Astrocyte (in vitro differentiated cells and primary cell): ENCODE measurements around the gene DENND5B. TPM values are rescaled to one million over a fixed set of nuclear protein-coding genes. Genes with fewer than 3 reads are reported as not detected.

Experiments used
- DNase-seq: peaks from one replicate; pipeline ENCODE4 v3.0.0-alpha.2; 2010; ENCODE audit warnings: low read depth
- FAIRE-seq: peaks from 2 replicates; lab custom pipeline; 2011; peaks lifted over from hg19 to GRCh38; lab: Jason Lieb, UNC
- H2AFZ ChIP-seq: 2 replicates; pipeline ENCODE4 v1.6.0; 2012; ENCODE audit warnings: low read depth, low read length, inconsistent platforms
- H3K27ac ChIP-seq: 2 replicates; pipeline ENCODE4 v1.5.1; 2011; ENCODE audit warnings: low read depth, low read length, inconsistent platforms
- H3K27me3 ChIP-seq: 2 replicates; pipeline ENCODE4 v1.6.0; 2011; ENCODE audit warnings: low read length, inconsistent platforms; ENCODE audit not compliant: insufficient read depth
- H3K36me3 ChIP-seq: 2 replicates; pipeline ENCODE4 v1.5.1; 2011; ENCODE audit warnings: low read length, inconsistent platforms; ENCODE audit not compliant: insufficient read depth
- H3K4me1 ChIP-seq: 2 replicates; pipeline ENCODE4 v1.5.1; 2011; ENCODE audit warnings: low read length, inconsistent platforms; ENCODE audit not compliant: insufficient read depth
- H3K4me2 ChIP-seq: 2 replicates; pipeline ENCODE4 v1.6.0; 2012; ENCODE audit warnings: low read length, inconsistent platforms
- H3K4me3 ChIP-seq: 2 replicates; pipeline ENCODE4 v1.5.1; 2011; ENCODE audit warnings: low read depth, mild to moderate bottlenecking, low read length, inconsistent platforms; ENCODE audit not compliant: insufficient read depth
- H3K79me2 ChIP-seq: 2 replicates; pipeline ENCODE4 v1.6.0; 2012; ENCODE audit warnings: mild to moderate bottlenecking, low read length, inconsistent platforms; ENCODE audit not compliant: insufficient read depth
- H3K9ac ChIP-seq: 2 replicates; pipeline ENCODE4 v1.6.0; 2012; ENCODE audit warnings: mild to moderate bottlenecking, low read length, inconsistent platforms
- H3K9me3 ChIP-seq: 2 replicates; pipeline ENCODE4 v1.5.1; 2012; ENCODE audit warnings: low read depth, mild to moderate bottlenecking, low read length, inconsistent platforms; ENCODE audit not compliant: insufficient read depth
- H4K20me1 ChIP-seq: 2 replicates; pipeline ENCODE4 v1.6.0; 2012; ENCODE audit warnings: low read length, inconsistent platforms; ENCODE audit not compliant: insufficient read depth
- H3K27ac Mint-ChIP-seq: one replicate; pipeline ENCODE4 v1.8.0; 2021; ENCODE audit warnings: mild to moderate bottlenecking, mixed read lengths; ENCODE audit not compliant: unreplicated experiment
- H3K27me3 Mint-ChIP-seq: one replicate; pipeline ENCODE4 v1.8.0; 2021; ENCODE audit warnings: low read depth, mixed read lengths; ENCODE audit not compliant: unreplicated experiment
- H3K36me3 Mint-ChIP-seq: one replicate; pipeline ENCODE4 v1.8.0; 2021; ENCODE audit warnings: low read depth, mixed read lengths; ENCODE audit not compliant: unreplicated experiment
- H3K4me1 Mint-ChIP-seq: one replicate; pipeline ENCODE4 v1.8.0; 2021; ENCODE audit warnings: low read depth, mixed read lengths; ENCODE audit not compliant: unreplicated experiment
- H3K4me3 Mint-ChIP-seq: one replicate; pipeline ENCODE4 v1.8.0; 2021; ENCODE audit warnings: mild to moderate bottlenecking, moderate library complexity, mixed read lengths; ENCODE audit not compliant: unreplicated experiment
- H3K9me3 Mint-ChIP-seq: one replicate; pipeline ENCODE4 v1.8.0; 2021; ENCODE audit warnings: mild to moderate bottlenecking, mixed read lengths; ENCODE audit not compliant: unreplicated experiment
- EZH2 ChIP-seq: IDR thresholded peaks from 2 replicates; pipeline ENCODE4 v1.6.1; 2012; ENCODE audit warnings: mild to moderate bottlenecking, low read length, inconsistent platforms; ENCODE audit not compliant: insufficient read depth
- total RNA-seq: library from RNA; stranded (reverse); gene quantifications from 2 replicates; pipeline ENCODE4 v1.2.1, GENCODE V29; 2021
- TF ChIP-seq, protein P1 (sequence below): IDR thresholded peaks from 2 replicates; pipeline ENCODE4 v1.5.1; 2011; ENCODE audit warnings: low read depth, mild to moderate bottlenecking, inconsistent platforms, low read length, moderate library complexity; ENCODE audit not compliant: insufficient read depth

Gene DENND5B
- total RNA-seq, 1 donor from 2014 or later = 22.7 TPM

DNA sequence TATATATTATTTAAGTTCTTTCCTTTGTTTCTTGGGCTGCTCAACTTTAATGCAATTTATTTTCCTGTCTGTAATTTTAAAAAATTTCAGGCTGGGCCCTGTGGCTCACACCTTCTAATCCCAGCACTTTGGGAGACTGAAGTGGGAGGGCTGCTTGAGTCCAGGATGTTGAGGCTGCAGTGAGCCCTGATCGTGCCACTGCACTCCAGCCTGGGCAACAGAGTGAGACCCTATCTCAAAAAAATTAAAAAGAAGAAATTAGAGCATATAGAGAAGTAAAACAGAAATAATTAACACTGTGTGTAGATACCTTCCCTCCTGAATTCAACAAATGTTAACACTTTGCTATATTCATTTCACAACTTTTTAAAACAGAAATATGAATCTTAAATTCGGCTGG, 74.2 kb downstream of the DENND5B start:
- no peak overlapping the region for H3K4me3 ChIP-seq
- H4K20me1 ChIP-seq = no peaks in the 10 kb centered on the region
- peaks cover 15% of the 10 kb centered on the region for H3K79me2 ChIP-seq
- H3K27ac ChIP-seq = no peak overlapping the region
- H3K27me3 Mint-ChIP-seq = no peaks in the 10 kb centered on the region
- H3K9me3 ChIP-seq = no peaks in the 10 kb centered on the region
- peak overlapping the region; percentile 91 for H3K27ac Mint-ChIP-seq
- no peaks in the 10 kb centered on the region for H3K36me3 Mint-ChIP-seq
- TF ChIP-seq EZH2 = no peak
- TF ChIP-seq, protein P1, sequence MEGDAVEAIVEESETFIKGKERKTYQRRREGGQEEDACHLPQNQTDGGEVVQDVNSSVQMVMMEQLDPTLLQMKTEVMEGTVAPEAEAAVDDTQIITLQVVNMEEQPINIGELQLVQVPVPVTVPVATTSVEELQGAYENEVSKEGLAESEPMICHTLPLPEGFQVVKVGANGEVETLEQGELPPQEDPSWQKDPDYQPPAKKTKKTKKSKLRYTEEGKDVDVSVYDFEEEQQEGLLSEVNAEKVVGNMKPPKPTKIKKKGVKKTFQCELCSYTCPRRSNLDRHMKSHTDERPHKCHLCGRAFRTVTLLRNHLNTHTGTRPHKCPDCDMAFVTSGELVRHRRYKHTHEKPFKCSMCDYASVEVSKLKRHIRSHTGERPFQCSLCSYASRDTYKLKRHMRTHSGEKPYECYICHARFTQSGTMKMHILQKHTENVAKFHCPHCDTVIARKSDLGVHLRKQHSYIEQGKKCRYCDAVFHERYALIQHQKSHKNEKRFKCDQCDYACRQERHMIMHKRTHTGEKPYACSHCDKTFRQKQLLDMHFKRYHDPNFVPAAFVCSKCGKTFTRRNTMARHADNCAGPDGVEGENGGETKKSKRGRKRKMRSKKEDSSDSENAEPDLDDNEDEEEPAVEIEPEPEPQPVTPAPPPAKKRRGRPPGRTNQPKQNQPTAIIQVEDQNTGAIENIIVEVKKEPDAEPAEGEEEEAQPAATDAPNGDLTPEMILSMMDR = no peak
- H2AFZ ChIP-seq = no peak overlapping the region
- DNase-seq (no peak), FAIRE-seq (no peak)
- no peak overlapping the region for H3K9ac ChIP-seq
- no peaks in the 10 kb centered on the region for H3K27me3 ChIP-seq
- H3K36me3 ChIP-seq = no peaks in the 10 kb centered on the region
- H3K4me1 ChIP-seq = peaks cover 31% of the 10 kb centered on the region
- no peak overlapping the region for H3K4me3 Mint-ChIP-seq
- H3K4me1 Mint-ChIP-seq = peaks cover 36% of the 10 kb centered on the region
- no peak overlapping the region for H3K4me2 ChIP-seq
- H3K9me3 Mint-ChIP-seq = no peaks in the 10 kb centered on the region

DNA sequence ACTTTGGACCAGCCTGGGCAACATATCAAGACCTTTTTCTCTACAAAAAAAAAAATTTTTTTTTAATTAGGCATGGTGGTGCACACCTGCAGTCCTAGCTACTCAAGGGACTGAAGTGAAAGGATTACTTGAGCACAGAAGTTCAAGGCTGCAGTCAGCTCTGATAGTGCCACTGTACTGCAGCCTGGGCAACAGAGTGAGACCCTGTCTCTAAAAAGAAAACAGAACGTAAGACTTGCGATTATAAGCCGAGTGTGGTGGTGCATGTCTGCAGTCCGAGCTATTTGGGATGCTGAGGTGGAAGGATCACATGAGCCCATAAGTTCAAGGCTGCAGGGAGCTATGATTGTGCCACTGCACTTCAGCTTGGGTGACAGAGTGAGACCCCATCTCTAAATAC, 76.0 kb downstream of the DENND5B start:
- DNase-seq (no peak), FAIRE-seq (no peak)
- Histone ChIP-seq H3K79me2 (peaks cover 3% of the 10 kb centered on the region), H3K4me2 (no peak overlapping the region), H3K4me3 (no peak overlapping the region), H3K27me3 (no peaks in the 10 kb centered on the region), H3K9ac (no peak overlapping the region), H3K4me1 (peaks cover 27% of the 10 kb centered on the region), H3K27ac (no peak overlapping the region), H3K9me3 (no peaks in the 10 kb centered on the region), H4K20me1 (no peaks in the 10 kb centered on the region), H3K36me3 (no peaks in the 10 kb centered on the region), H2AFZ (no peak overlapping the region)
- peaks cover 33% of the 10 kb centered on the region for H3K4me1 Mint-ChIP-seq
- no peaks in the 10 kb centered on the region for H3K36me3 Mint-ChIP-seq
- H3K4me3 Mint-ChIP-seq = no peak overlapping the region
- TF ChIP-seq EZH2 = no peak
- TF ChIP-seq, protein P1 = no peak
- no peaks in the 10 kb centered on the region for H3K27me3 Mint-ChIP-seq
- H3K9me3 Mint-ChIP-seq = no peaks in the 10 kb centered on the region
- no peak overlapping the region for H3K27ac Mint-ChIP-seq

DNA sequence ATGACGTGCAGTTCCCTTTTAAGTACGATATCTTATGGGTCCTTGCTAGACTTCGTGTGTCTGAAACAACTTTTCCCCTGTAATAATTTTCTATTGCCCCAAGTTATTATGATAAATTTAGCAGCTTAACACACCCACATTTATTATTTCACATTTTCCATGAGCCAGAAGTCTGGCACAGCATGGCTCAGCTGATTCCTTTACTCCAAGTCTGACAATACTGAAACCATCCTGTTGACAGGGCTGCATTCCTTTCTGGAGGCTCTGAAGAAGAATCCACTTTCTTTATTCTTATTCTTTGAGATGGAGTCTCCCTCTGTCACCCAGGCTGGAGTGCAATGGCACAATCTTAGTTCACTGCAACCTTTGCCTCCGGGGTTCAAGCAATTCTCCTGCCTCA, 80.9 kb downstream of the DENND5B start:
- peaks cover 22% of the 10 kb centered on the region for H3K79me2 ChIP-seq
- H3K27ac ChIP-seq = no peak overlapping the region
- no peak overlapping the region for H3K4me2 ChIP-seq

More for the DNA sequence above, 80.9 kb downstream of the DENND5B start:
- Histone ChIP-seq H3K36me3 (no peaks in the 10 kb centered on the region), H3K9me3 (no peaks in the 10 kb centered on the region), H3K4me3 (no peak overlapping the region), H3K27me3 (no peaks in the 10 kb centered on the region), H3K9ac (no peak overlapping the region), H4K20me1 (no peaks in the 10 kb centered on the region), H3K4me1 (peaks cover 21% of the 10 kb centered on the region), H2AFZ (no peak overlapping the region)
- Mint-ChIP-seq H3K4me3 (no peak overlapping the region), H3K4me1 (peaks cover 26% of the 10 kb centered on the region), H3K27me3 (no peaks in the 10 kb centered on the region), H3K27ac (peak overlapping the region; percentile 47), H3K36me3 (no peaks in the 10 kb centered on the region), H3K9me3 (no peaks in the 10 kb centered on the region)
- no peak for DNase-seq
- FAIRE-seq = no peak
- TF ChIP-seq EZH2 = no peak
- TF ChIP-seq, protein P1 = no peak
